Measurements from ENCODE around the gene CAMK2G. TPM values are rescaled to one million over a fixed set of nuclear protein-coding genes. Genes with fewer than 3 reads are reported as not detected.

The CAMK2G gene
- total and polyA plus RNA-seq, 4 donors: 6.8 to 18.3 (median 9.9) TPM

DNA sequence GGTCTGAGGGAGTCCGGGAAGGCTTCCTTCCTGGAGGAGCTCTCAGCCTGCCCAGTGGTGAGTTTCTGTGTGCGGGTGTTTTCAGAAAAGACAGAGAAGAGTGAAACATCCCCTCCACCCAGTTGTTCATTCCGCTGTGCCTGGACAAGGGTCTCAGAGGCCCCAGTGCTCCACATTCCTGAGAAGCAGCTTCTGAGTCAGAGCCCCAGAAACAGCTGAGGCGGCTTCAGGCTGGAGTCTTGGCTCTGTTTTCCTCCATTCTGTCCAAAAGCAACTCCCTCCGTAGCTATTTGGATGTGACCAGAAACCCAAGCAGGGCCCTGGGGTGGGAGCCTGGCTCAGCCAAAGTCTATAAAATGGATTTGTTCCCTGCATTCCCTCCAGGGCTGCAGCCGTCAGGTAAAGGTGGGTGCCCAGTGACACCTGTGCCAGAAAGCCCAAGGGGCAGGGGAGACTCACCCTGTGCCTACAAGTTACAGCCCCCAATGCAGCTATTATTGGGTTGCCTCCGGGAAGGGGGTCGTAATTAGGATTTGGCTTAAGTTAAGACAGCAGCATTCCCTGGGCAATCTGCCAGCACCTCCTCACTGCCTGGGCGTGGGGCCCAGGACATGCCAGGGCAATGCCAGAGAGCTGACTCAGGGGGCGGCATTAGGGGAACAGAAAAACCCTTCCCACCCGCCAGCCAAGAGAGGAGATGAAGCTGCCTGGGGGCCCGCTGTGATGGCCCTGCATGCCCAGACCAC is 13.1 kb upstream of the CAMK2G start:
- Histone ChIP-seq H3K27me3 (ENCODE audit: control insufficient read depth in 4 of 4, insufficient read depth in 4 of 4, low read length in 3 of 4) (no peaks in the 10 kb centered on the region), H3K36me3 (ENCODE audit: control insufficient read depth in 4 of 4, insufficient read depth in 3 of 4, low read depth in 1 of 4, low read length in 3 of 4) (no peaks in the 10 kb centered on the region), H3K9ac (ENCODE audit: low read depth in 1 of 2, low read length in 2 of 2) (no peak overlapping the region), H3K4me1 (ENCODE audit: control insufficient read depth in 4 of 4, insufficient read depth in 4 of 4, low read length in 3 of 4) (peaks cover 0 to 3% (median 1%) of the 10 kb centered on the region in 4 donors), H3K4me3 (ENCODE audit: low read depth in 1 of 3, low read length in 3 of 3) (no peak overlapping the region), H3K27ac (ENCODE audit: low read depth in 1 of 2, low read length in 2 of 2) (peak overlapping the region in 1 of 2 donors; percentile 43), H3K9me3 (ENCODE audit: control insufficient read depth in 4 of 4, low read length in 3 of 4) (no peaks in the 10 kb centered on the region)
- no peak for DNase-seq (ENCODE audit: low spot score)
- WGBS: 59% methylated on average over 12 of the region's 12 CpGs
- TF ChIP-seq EGR1 (IDR thresholded peaks at IDR 0.05; ENCODE audit: low read depth in 2 of 2) (no peak), HNF4G (IDR thresholded peaks at IDR 0.05) (no peak), RAD21 (IDR thresholded peaks at IDR 0.05) (peak in 1 of 2 donors; percentile 19), YY1 (IDR thresholded peaks at IDR 0.05) (no peak), JUND (IDR thresholded peaks at IDR 0.05) (no peak)

DNA sequence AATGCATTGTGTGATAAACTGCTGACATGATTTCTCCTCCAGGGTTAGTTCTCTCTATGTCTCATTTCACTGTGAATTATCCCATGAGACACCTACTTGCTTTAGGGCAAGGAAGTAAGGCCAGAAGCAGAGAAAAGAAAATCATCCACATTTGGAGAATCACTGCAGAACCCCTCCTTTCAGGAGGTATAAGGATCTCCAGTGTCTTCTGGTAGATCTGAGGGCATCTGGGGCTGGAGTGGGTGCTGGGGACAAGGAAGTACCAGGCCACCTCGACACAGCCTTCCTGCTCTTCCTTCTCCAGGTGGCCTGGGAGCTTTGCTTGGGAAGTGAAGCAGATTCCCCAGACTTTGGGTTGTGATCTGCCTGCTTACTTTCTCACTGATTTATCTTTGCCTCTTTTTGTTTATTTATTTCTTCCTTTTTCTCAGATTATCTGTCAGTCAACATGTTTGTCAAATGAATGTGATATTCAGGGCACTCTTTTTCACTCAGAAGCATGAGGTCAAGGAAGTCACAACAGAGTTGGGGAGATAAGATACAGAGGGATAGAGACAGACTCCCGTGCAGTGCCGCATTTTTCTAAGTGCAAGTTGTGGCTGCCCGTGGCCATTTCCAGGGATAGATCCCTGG is 12.4 kb upstream of the CAMK2G start:
- Histone ChIP-seq H3K4me1 (ENCODE audit: control insufficient read depth in 4 of 4, insufficient read depth in 4 of 4, low read length in 3 of 4) (peaks cover 0 to 3% (median 1%) of the 10 kb centered on the region in 4 donors), H3K36me3 (ENCODE audit: control insufficient read depth in 4 of 4, insufficient read depth in 3 of 4, low read depth in 1 of 4, low read length in 3 of 4) (no peaks in the 10 kb centered on the region), H3K4me3 (ENCODE audit: low read depth in 1 of 3, low read length in 3 of 3) (no peak overlapping the region), H3K9ac (ENCODE audit: low read depth in 1 of 2, low read length in 2 of 2) (no peak overlapping the region), H3K27ac (ENCODE audit: low read depth in 1 of 2, low read length in 2 of 2) (peak overlapping the region in 1 of 2 donors; percentile 43), H3K9me3 (ENCODE audit: control insufficient read depth in 4 of 4, low read length in 3 of 4) (no peaks in the 10 kb centered on the region), H3K27me3 (ENCODE audit: control insufficient read depth in 4 of 4, insufficient read depth in 4 of 4, low read length in 3 of 4) (no peaks in the 10 kb centered on the region)
- WGBS: 51% methylated on average over 4 of the region's 4 CpGs
- DNase-seq (ENCODE audit: low spot score): no peak
- no peak for TF ChIP-seq FOXA1 (IDR thresholded peaks at IDR 0.05)
- no peak for TF ChIP-seq JUND (IDR thresholded peaks at IDR 0.05)
- TF ChIP-seq HNF4G (IDR thresholded peaks at IDR 0.05): no peak
- TF ChIP-seq RAD21 (IDR thresholded peaks at IDR 0.05): no peak
- TF ChIP-seq SP1 (IDR thresholded peaks at IDR 0.05): no peak
- no peak for TF ChIP-seq HNF4A (conservative IDR thresholded peaks at IDR 0.05)
- TF ChIP-seq TAF1 (conservative IDR thresholded peaks at IDR 0.05): no peak
- TF ChIP-seq RXRA (IDR thresholded peaks at IDR 0.05): no peak
- no peak for TF ChIP-seq GABPA (IDR thresholded peaks at IDR 0.05 in 1 of 2, conservative IDR thresholded peaks at IDR 0.05 in 1 of 2)
- TF ChIP-seq EGR1 (IDR thresholded peaks at IDR 0.05; ENCODE audit: low read depth in 2 of 2): no peak
- no peak for TF ChIP-seq MAX (IDR thresholded peaks at IDR 0.05)
- TF ChIP-seq, protein P1, sequence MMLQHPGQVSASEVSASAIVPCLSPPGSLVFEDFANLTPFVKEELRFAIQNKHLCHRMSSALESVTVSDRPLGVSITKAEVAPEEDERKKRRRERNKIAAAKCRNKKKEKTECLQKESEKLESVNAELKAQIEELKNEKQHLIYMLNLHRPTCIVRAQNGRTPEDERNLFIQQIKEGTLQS (IDR thresholded peaks at IDR 0.05): no peak

DNA sequence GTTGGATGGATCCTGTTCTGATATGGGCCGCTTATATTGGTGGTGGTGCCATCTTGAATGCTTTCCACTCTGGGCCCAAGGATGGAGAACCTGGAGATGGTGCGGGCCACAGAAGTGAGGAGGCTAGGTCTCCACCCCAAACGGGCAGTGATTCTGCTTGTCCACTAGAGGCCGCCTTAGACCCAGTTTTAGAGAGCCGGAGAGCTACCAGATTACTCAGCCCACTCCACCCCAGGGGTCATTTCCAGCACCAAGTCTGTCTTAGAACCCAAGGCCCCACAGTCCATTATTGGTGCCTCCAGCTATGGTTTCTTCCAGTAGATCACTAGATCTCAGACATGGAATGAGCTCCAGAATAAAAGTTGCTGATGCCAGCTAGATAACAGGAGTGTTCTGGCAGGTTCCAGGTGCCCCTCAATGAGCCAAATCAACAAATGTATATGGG is 11.8 kb upstream of the CAMK2G start:
- Histone ChIP-seq H3K36me3 (ENCODE audit: control insufficient read depth in 4 of 4, insufficient read depth in 3 of 4, low read depth in 1 of 4, low read length in 3 of 4) (no peaks in the 10 kb centered on the region), H3K4me3 (ENCODE audit: low read depth in 1 of 3, low read length in 3 of 3) (no peak overlapping the region), H3K9me3 (ENCODE audit: control insufficient read depth in 4 of 4, low read length in 3 of 4) (no peaks in the 10 kb centered on the region), H3K9ac (ENCODE audit: low read depth in 1 of 2, low read length in 2 of 2) (no peak overlapping the region), H3K27ac (ENCODE audit: low read depth in 1 of 2, low read length in 2 of 2) (no peak overlapping the region), H3K27me3 (ENCODE audit: control insufficient read depth in 4 of 4, insufficient read depth in 4 of 4, low read length in 3 of 4) (no peaks in the 10 kb centered on the region), H3K4me1 (ENCODE audit: control insufficient read depth in 4 of 4, insufficient read depth in 4 of 4, low read length in 3 of 4) (peaks cover 0 to 3% (median 1%) of the 10 kb centered on the region in 4 donors)
- TF ChIP-seq, protein P2, sequence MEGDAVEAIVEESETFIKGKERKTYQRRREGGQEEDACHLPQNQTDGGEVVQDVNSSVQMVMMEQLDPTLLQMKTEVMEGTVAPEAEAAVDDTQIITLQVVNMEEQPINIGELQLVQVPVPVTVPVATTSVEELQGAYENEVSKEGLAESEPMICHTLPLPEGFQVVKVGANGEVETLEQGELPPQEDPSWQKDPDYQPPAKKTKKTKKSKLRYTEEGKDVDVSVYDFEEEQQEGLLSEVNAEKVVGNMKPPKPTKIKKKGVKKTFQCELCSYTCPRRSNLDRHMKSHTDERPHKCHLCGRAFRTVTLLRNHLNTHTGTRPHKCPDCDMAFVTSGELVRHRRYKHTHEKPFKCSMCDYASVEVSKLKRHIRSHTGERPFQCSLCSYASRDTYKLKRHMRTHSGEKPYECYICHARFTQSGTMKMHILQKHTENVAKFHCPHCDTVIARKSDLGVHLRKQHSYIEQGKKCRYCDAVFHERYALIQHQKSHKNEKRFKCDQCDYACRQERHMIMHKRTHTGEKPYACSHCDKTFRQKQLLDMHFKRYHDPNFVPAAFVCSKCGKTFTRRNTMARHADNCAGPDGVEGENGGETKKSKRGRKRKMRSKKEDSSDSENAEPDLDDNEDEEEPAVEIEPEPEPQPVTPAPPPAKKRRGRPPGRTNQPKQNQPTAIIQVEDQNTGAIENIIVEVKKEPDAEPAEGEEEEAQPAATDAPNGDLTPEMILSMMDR (IDR thresholded peaks at IDR 0.05; ENCODE audit: low read depth, low read length, missing input control): peak; percentile 89
- TF ChIP-seq RXRA (IDR thresholded peaks at IDR 0.05) (peak in 1 of 2 donors; percentile 4), YY1 (IDR thresholded peaks at IDR 0.05) (no peak), NR2F2 (IDR thresholded peaks at IDR 0.05) (peak; percentile 34), RAD21 (IDR thresholded peaks at IDR 0.05) (peak; percentile 96)
- DNase-seq (ENCODE audit: low spot score): peak; percentile 72
- WGBS: 4% methylated on average over 5 of the region's 5 CpGs
